HG03378 (cell line): ENCODE measurements around the gene FLCN.

Experiments used
- ATAC-seq: cut with Tn5 transposase; IDR thresholded peaks from one replicate; pipeline ENCODE4 v1.9.1; 2021; ENCODE audit warnings: mild to moderate bottlenecking, moderate library complexity; ENCODE audit not compliant: unreplicated experiment

FLCN gene

GRCh38 chr17:17170346-17170985, 66.5 kb downstream of the FLCN start:
- no peak for ATAC-seq

GRCh38 chr17:17169396-17169795, 67.6 kb downstream of the FLCN start:
- ATAC-seq, result no peak

- no peak for ATAC-seq
Measured at GRCh38 chr17:17168401-17168800, 68.6 kb downstream of the FLCN start.

GRCh38 chr17:17167986-17168385, 69.0 kb downstream of the FLCN start:
- ATAC-seq, result no peak

- no peak for ATAC-seq
Measured at GRCh38 chr17:17167356-17167755, 69.6 kb downstream of the FLCN start.

- ATAC-seq, result no peak
Measured at GRCh38 chr17:17166446-17166845, 70.5 kb downstream of the FLCN start.

GRCh38 chr17:17165666-17166308, 71.2 kb downstream of the FLCN start:
- no peak for ATAC-seq

GRCh38 chr17:17164676-17165075, 72.3 kb downstream of the FLCN start:
- no peak for ATAC-seq

- ATAC-seq, result no peak
Measured at GRCh38 chr17:17164156-17164555, 72.8 kb downstream of the FLCN start.
